GM12801 (cell line): ENCODE measurements around the gene PDE6A.

Experiments
- TF ChIP-seq, protein P1 (sequence below): IDR thresholded peaks from one replicate; pipeline ENCODE4 v1.5.1; 2011; ENCODE audit warnings: control low read depth; ENCODE audit not compliant: insufficient read length; ENCODE audit errors: extremely low read depth

Gene PDE6A

DNA sequence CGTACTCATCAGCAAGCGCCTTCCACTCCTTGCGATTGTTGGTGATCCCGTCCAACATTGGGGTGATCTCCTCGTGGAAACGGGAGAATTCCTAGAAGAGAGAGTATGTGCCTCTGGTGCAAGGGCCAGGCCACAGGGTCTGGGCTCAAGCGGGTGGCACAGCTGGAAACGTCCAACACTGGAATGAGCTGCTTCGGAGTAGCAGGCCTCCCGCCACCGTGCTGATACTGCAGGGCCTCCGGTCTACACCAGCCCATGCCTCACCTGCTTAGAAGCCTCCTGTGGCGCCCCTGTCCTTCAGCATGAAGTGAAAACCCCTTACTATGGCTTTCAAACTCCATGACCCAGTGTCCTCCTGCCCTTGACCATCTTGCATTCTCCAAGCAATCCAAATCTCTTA, 81.4 kb downstream of the PDE6A start:
- TF ChIP-seq, protein P1, sequence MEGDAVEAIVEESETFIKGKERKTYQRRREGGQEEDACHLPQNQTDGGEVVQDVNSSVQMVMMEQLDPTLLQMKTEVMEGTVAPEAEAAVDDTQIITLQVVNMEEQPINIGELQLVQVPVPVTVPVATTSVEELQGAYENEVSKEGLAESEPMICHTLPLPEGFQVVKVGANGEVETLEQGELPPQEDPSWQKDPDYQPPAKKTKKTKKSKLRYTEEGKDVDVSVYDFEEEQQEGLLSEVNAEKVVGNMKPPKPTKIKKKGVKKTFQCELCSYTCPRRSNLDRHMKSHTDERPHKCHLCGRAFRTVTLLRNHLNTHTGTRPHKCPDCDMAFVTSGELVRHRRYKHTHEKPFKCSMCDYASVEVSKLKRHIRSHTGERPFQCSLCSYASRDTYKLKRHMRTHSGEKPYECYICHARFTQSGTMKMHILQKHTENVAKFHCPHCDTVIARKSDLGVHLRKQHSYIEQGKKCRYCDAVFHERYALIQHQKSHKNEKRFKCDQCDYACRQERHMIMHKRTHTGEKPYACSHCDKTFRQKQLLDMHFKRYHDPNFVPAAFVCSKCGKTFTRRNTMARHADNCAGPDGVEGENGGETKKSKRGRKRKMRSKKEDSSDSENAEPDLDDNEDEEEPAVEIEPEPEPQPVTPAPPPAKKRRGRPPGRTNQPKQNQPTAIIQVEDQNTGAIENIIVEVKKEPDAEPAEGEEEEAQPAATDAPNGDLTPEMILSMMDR: no peak

DNA sequence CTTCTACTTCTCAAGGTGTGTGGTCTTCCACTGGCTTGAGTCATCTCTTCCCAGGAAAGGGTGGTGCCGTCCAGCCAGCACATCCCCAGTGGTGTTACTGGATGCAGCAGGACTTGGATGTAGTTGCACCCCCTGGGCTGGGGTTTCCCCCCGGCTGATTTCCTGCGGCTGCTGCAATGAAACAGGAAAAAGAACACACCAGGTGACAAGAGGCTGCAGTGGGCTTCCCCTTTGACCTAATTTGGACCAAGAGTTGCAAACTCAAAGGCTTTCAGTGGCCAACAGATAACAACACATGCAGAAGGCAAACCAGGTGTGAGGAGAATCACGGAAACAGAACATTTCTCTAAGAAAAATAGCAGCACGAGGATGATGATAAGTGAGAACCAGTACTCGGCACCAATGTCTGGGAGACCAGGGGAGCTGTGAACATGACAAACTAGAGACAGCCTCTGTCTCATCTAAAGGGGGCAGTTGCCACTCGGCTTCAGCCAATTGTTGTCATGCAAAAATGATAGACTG, 83.7 kb downstream of the PDE6A start:
- TF ChIP-seq, protein P1: no peak

DNA sequence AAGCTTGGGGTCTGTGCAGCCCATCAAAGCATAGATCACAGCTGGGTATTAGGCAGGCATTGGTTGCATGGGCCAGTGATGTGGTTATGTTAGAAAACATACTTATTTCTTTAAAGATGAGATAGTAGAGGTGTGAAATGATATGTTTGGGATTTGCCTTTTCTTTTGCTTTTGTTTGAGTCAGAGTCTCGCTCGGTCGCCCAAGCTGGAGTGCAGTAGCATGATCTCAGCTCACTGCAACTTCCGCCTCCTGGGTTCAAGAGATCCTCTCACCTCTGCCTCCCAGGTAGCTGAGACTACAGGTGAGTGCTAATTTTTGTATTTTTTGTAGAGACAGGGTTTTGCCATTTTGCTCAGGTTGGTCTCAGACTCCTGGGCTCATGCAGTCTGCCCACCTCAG, 84.8 kb downstream of the PDE6A start:
- TF ChIP-seq, protein P1: no peak

DNA sequence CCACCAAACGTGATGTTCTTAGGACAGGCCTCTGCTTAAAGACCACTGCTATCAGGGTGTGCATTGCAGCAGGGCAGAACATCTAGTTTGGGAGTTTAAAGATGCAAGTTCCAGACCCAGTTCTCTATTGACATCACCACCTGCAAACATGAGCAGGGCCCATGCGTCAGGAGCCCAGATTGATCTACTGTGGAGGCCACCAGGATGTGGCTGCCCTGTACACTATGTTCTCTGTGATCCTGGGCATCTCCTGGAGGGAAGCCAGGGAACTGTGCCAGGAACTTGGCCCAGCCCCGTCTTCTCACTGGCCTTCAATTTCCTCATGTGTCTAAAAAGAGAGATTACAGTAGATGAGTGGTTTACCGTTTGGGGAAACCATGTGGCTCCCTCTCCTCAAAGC, 87.1 kb downstream of the PDE6A start:
- TF ChIP-seq, protein P1: no peak

DNA sequence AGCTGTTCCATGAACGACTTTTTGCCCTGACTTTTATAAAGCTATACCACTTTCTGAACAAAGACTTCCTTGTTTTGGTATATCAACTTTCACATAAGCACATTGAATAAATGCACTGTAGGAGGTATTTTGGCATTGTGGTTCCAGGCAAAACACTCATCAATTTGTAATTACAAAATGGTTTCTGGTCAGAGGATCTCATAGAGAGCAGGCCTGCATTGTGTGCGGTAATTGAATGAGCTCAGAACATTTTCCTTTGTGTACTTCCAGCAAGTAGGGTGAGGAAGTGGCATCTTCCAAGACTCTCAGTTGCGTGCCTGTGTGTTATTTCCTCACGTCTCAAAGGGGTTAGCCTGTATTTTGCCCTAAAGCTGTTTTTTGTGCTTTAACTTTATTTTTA, 89.2 kb downstream of the PDE6A start:
- TF ChIP-seq, protein P1: no peak

DNA sequence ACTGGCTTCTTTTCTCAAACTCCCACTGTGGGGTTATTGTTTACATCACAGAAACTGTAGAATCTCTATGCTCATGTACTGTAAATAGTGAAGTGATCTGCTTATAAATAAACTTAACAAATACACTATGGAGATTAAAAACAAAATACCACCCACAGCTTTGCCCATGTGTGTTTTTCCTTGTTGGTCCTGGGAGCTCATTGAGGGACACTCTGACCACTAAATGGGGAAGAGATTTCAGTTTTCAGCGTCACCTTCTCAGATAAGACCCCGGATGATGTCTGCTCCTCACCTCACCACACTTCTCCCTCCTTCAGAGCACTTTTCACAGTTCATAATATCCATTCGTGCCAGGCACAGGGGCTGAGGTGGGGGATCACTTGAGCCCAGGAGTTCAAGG, 89.7 kb downstream of the PDE6A start:
- TF ChIP-seq, protein P1: no peak

DNA sequence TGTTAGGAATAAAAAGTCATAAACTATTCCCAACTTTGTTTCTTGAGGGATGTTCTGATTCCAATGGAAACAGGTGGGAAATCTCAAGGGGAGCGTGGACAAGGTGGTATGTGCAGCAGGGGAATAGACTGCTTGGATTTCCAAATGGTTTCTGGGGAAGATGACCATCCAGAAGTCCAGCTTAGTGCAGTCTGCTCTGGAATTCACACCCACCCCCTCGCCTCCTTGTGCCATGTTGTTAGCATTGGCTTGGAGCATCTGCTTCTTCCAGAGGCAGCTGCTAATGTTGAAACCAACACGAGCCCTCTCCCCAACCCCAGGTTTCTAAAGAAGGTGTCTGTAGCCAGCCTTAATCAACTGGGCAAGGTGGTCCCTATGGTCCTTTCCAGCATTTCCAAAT, 90.9 kb downstream of the PDE6A start:
- TF ChIP-seq, protein P1: no peak

DNA sequence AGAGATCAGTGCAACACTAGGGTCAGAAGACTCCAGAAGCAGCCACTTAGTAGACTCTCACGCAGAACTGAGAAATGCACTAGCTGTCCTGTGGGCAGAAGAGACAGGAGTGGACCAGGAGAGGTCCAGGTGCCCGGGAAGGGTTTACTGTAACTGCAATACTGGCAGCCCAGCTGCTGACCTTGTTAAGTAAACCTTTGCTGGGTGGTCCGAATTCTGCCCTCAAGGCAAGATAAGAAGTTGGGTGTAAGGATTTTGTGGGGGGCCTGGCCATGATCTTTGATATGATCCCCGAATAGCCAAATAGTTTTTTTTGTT, 91.3 kb downstream of the PDE6A start:
- TF ChIP-seq, protein P1: no peak
